GM20431 (cell line): ENCODE data around the gene LAD1.

Experiments used
- in situ Hi-C: fragments of 300-500 bp; cut with MseI, MboI; formaldehyde crosslinking; loops from one replicate; pipeline ENCODE4 v1.15.0; 2020; ENCODE audit warnings: low sequenced_read_pairs; ENCODE audit not compliant: unreplicated experiment

Gene LAD1

GRCh38 chr1:201395936-201396335 is 3.2 kb downstream of the LAD1 start:
- in situ Hi-C loops = no loop called here

GRCh38 chr1:201394591-201394990 is 4.5 kb downstream of the LAD1 start:
- in situ Hi-C loops = no loop called here

DNA sequence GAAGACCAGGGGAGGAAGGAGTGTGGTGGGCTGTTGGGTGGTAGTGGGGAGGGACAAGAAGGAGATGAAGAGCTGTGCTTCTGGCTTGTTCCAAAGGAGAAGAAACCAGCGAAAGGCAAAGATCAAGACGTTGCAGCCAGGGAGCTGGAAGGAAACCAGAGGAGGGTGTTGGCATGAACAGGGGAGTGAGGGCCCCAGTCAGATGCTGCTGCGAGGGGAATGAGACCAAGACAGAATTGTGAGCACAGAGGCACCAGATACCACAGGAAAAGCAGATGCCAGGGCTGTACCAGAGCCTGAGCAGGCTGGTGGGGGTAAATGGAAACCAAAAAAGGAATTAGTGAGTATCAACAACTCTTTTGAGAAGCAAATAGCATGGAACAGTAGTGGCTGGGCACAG is 6.0 kb downstream of the LAD1 start:
- in situ Hi-C loops = no loop called here

GRCh38 chr1:201391651-201392511 is 7.2 kb downstream of the LAD1 start:
- in situ Hi-C loops = no loop called here

DNA sequence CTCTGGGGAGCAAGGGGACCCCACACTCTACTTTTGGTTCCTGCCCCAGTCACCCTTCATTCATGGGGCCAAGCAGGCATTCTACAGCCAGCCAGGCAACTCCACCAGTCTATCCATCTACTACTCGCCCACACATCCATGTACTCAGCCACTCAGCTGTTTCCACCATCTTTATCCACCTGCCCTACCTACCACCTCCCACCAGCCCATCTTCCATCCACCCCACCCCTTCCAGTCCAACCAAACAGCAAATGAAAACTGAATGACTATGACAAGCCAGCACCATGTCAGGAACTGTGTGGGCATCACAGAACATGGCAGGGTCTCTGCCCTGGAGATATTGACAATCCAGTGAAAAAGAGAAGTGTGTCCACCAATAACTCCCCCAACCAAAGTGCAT is 7.9 kb downstream of the LAD1 start:
- in situ Hi-C loops = no loop called here

GRCh38 chr1:201389051-201389450 is 10.1 kb downstream of the LAD1 start:
- in situ Hi-C loops = no loop called here

GRCh38 chr1:201386208-201386607 is 12.9 kb downstream of the LAD1 start:
- in situ Hi-C loops = no loop called here

- in situ Hi-C loops = no loop called here
Observed at GRCh38 chr1:201385299-201385891, 13.7 kb downstream of the LAD1 start.

GRCh38 chr1:201384406-201384782 is 14.7 kb downstream of the LAD1 start:
- in situ Hi-C loops = no loop called here

DNA sequence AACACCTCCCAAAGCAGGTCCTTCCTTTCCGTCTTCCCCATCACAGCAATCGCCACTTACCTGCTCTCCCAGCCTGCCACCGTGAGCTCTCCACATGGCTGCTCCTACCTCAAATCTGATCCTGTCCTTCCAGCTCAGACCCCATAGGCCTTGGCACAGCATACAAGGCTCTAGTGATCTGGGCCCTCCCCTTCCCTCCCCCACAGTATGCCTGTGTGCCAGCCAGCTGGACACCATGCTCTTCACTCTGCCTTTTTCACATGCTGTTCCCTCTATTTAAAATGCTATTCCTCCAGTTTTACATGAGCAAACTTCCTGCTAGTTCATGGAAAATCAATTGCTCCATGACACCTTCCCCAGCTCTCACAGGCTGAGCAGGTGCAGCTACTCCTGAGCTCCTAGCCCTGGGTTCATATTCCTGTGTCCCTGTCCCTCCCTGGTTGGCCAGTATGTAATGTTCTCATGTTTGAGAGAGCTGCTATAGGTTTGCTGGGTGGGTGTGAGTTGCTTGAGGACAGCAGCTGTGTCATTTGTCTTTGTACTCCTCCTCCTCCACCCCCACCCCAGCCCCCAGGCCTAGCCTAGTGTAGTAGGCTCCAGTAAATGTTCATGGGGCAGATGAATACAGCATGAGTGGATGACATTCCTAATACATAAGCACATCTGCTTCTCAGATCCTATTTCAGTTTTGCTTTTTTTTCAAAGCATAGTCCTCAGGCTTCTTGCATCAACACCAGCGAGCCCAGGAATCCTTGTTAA is 15.3 kb downstream of the LAD1 start:
- in situ Hi-C loops = no loop called here

DNA sequence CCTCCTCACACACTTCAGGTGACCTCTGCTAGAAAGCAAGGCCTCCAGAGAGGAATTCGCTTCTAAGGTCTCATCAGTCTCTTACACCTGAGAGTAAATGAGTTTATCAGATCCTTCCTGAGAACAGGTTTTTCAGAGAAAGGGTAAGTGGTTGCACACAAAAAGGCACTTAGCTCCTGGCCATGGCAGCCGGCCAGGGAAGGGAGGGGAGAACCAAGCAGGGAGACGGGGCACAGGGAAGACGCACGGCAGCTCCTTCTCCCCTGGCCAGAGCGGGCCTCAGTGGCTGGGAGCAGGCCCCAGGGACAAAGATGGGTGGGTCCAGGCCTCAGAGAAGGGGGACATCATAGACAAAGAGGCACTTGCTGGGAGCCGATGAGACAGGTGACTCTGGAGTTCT is 18.0 kb downstream of the LAD1 start:
- in situ Hi-C loops = no loop called here

DNA sequence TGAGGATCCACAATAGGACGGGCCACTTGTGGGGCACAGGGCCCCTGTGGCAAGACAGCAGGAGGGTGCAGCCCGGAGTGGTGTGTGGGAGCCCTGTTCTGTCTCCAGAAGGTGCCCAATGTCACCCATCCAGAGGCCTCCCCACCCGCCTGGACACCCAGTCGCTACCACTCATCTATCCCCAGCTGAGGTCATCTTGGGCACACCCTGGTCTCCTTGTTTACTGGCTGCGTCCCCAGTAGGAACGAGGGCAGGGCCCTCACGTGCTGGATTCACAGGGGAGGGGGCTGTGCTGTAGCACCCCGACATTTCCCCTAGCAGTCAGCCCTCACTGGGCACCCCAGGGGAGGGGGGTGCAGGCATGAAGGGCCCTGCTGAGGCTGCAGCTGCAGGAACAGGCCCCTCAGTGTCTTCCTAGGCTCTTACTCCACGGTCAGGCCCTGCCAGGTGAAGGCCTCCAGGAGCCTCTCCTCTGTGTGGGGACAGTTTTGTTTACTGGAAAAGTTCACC is 19.3 kb downstream of the LAD1 start:
- in situ Hi-C loops = no loop called here

DNA sequence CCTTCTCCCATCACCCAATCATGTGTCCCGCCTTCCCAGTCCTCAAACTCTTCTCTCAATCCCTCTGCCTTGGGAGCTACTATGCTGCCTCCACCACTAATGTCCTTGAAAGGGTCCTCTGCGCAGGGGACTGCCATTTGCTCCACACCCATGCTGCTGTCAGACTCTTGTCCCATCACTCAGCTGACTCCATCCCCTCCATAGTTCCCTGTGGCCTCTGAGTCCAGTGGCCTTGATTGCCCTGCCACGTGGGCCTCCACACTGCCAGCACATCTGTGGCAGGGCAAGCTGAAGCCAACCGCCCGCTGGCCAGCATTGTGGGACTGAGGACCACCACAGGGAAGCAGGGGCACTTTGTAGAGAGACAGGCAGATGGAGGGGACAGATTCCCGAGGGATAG is 20.3 kb downstream of the LAD1 start:
- in situ Hi-C loops = no loop called here

GRCh38 chr1:201377611-201378092 is 21.5 kb downstream of the LAD1 start, which contains the start of gene TNNT2:
TNNT2 (minus strand) TSS chr1:201377680; CDS start chr1:201373254, 4,426 bp downstream.
- in situ Hi-C loops = no loop called here

DNA sequence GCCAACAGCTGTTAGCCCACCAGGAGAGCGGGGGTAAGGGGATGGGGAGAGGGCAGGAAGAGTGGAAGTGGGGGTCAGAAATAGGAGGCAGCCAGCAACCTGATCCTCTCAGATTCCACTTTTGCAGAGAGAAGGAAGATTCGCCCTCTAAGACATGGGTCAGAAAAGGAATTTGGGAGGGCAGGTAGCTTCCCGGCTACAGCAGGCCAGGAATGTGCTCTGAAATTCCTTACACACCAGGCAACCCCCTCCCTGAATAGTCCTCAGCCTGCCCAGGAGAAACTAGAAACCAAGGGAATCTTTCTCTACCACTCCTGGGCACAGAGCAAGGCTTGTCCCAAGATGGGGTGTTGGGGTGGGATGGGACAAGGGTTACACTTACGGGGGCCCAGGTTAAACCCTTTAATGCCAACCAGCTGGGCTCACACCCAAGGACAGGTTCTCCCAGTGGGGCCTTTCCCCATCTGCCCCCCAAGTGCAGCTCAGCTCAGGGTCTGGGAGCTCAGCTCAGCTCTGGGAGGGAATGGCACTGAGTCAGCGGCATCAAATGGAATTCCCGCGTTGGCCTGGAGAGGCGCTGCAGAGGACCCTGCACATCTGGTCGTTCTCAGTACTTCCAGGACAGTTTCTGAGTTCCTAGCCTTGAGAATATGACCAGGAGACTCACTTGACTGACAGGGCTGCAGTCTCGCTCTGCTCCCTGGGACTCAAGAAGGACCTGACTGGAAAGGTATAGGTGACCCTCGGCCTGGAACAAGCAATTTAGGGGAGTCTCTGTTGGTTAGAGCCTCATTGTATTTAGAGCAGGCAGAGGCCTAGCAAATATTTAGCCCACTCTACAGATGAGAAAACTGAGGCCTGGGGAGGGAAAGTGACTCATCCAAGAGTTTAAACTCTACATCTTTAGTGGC is 22.4 kb downstream of the LAD1 start:
- in situ Hi-C loops = no loop called here

- in situ Hi-C loops = no loop called here
Observed at GRCh38 chr1:201376107-201376463, 23.0 kb downstream of the LAD1 start.

DNA sequence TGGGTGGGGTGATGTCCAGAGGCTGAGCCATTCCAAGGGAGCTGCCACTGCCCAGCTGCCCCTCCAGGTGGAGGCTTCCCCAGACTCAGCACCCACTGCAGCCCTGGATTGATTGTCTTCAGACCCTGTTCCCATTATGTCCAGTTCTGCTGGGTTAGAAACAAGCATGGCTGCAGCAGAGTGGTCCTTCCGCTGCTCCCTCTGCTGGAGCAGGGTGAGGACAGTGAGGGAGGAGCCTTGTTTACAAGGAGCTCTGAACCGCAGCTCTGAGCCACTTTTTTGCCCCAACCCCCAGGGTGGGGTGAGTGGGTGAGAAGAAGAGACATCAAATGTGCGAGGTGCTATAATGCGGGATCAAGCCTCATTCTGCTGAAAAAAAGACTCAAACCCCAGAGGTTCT is 24.0 kb downstream of the LAD1 start:
- in situ Hi-C loops = no loop called here

DNA sequence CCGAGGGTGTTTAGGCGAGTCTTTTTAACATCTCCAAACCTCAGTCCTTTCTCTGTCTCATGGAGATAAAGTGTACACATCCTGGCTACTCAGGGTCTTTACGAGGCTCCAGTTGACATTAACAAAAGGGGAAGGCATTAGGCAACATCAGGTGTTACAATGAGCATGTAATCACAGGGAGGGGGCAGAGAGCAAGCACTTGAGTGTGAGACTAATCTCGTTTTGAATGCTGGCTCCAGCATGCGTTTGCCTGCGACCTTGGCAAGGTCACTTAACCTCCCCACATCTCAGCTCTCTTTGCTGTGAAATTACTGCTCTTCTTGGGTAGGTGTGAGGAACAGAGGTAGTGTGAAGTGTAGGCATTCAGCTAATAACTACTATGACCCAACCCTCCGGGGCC is 24.8 kb downstream of the LAD1 start:
- in situ Hi-C loops = no loop called here

DNA sequence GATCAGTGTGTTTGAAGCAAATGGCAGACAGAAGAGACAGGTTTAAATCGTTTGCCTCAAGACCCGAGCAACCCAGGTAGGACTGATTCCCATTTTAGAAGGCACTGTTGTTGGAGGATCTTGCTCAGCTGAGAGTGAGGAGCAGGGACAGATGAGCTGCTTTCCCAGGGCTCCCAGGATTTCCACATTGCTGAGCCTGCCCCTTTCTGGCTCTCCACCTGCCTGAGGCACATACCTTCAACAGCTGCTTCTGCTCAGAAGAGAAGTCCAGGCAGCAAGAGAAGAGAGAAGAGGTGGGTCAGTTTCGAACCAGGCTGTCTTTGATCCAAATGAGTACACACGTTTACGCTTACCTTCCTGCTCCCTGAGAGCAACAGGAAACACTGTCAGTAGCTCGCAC is 27.3 kb downstream of the LAD1 start:
- in situ Hi-C loops = no loop called here

DNA sequence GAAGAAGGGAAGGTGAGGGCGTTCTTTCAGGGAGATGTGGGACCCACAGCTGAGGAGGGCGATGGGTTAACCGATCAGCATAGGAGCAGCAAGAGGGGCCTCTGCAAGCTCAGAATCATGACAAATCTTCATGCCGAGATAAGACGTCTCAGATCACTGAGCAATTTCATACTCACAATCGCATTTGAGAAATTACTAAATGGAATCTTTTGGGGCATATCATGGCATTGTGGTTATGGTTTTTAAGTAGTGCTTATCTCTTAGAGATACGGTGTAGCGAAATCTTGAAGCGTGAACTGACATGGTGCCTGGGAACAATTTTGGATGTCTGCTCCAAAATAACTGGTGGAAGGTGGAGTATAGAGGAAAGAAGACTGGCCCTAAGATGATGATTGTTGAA is 27.8 kb downstream of the LAD1 start:
- in situ Hi-C loops = no loop called here
